Lower leg skin (tissue), 3 donors: ENCODE results near the gene SMIM41.

Experiments
- POLR2A ChIP-seq, 2 donors: fragments of 450-650 bp; IDR thresholded peaks; one replicate each; pipeline ENCODE4 v1.6.1; 2016 to 2017; ENCODE audit warnings: antibody characterized with exemption in 2 of 2, mild to moderate bottlenecking in 1 of 2, moderate library complexity in 1 of 2
- TF ChIP-seq, protein P1 (sequence below), 3 donors: fragments of 450-650 bp; IDR thresholded peaks; one replicate each; pipeline ENCODE4 v1.5.1; 2016; ENCODE audit warnings: antibody characterized with exemption in 3 of 3, mild to moderate bottlenecking in 3 of 3, moderate library complexity in 2 of 3

DNA sequence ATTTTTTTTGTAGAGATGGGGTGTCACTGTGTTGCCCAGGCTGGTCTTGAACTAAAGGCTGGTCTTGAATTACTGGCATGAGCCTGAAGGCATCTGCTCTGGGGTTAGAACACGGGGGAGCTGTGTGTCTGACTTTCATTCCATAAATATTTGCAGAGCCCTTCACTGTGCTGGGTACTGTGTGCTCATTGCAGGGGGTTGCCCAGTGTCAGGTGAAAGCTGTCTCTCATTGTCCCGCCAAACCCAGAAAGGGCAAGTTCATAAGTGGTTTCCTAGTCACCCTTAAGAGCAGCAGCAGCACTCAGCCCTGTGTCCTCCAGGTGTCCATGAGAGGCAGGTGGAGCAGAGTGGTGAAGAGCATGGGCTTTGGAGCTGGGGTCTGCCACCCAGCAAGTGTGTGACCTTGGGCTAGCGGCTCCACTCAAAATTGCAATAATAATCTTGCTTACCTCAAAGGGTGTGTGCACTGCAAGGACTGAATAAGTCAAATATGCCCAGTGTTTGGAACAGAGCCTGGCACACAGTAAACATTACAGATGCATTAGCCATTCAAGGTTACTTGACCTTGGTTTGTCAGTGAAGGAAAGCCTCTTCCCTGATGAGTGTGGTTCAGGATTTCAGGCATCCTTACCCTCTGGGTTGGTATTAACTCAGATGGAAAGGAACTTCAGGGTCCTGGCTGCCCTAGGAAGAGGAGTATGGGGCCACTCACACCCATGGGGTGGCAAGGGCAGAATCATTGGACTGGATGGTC is 4.4 kb upstream of the SMIM41 start:
- TF ChIP-seq, protein P1, sequence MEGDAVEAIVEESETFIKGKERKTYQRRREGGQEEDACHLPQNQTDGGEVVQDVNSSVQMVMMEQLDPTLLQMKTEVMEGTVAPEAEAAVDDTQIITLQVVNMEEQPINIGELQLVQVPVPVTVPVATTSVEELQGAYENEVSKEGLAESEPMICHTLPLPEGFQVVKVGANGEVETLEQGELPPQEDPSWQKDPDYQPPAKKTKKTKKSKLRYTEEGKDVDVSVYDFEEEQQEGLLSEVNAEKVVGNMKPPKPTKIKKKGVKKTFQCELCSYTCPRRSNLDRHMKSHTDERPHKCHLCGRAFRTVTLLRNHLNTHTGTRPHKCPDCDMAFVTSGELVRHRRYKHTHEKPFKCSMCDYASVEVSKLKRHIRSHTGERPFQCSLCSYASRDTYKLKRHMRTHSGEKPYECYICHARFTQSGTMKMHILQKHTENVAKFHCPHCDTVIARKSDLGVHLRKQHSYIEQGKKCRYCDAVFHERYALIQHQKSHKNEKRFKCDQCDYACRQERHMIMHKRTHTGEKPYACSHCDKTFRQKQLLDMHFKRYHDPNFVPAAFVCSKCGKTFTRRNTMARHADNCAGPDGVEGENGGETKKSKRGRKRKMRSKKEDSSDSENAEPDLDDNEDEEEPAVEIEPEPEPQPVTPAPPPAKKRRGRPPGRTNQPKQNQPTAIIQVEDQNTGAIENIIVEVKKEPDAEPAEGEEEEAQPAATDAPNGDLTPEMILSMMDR (IDR thresholded peaks at IDR 0.05) = no peak
- TF ChIP-seq POLR2A (IDR thresholded peaks at IDR 0.05) = no peak
